ENCODE results near the gene MAB21L2.

MAB21L2 gene

GRCh38 chr4:150619042-150619441 is 37.1 kb downstream of the MAB21L2 start:
- DNase-seq (ENCODE audit: low read depth) = no peak

GRCh38 chr4:150624055-150624454 is 42.1 kb downstream of the MAB21L2 start:
- DNase-seq (ENCODE audit: low read depth) = no peak

GRCh38 chr4:150625033-150625432 is 43.1 kb downstream of the MAB21L2 start:
- no peak for DNase-seq (ENCODE audit: low read depth)

GRCh38 chr4:150628073-150628472 is 46.1 kb downstream of the MAB21L2 start:
- no peak for DNase-seq (ENCODE audit: low read depth)

- DNase-seq (ENCODE audit: low read depth) = no peak
Measured at GRCh38 chr4:150632639-150633038, 50.7 kb downstream of the MAB21L2 start.
